Gastrocnemius medialis (tissue), 4 donors: ENCODE measurements around the gene KMT2E. TPM values are rescaled to one million over a fixed set of nuclear protein-coding genes. Genes with fewer than 3 reads are reported as not detected.
"Not testable (repeated sequence)": the region's sequence is repeated elsewhere in the genome, so short reads cannot be mapped to it uniquely, and the experiment has no call there.

Experiments
- ATAC-seq, 2 donors: fragments of 150-250 bp; one replicate each; pipeline ENCODE4 v1.9.1; 2016
- DNase-seq, 2 donors: peaks; one replicate each; pipeline ENCODE4 v3.0.0-alpha.2; 2019
- H3K27ac ChIP-seq, 4 donors: fragments of 200-600 bp; sonication (generic); 1 replicate in 1 of 4; 2 replicates in 3 of 4; pipeline ENCODE4 v1.5.1; 2016 to 2018; ENCODE audit warnings: mild to moderate bottlenecking in 2 of 4, moderate library complexity in 1 of 4
- H3K27me3 ChIP-seq, 3 donors: fragments of 200-600 bp; sonication (generic) in 2 of 3; 1 replicate in 1 of 3; 2 replicates in 2 of 3; pipeline versions ENCODE4 v1.5.1 to v1.6.0; 2016 to 2019; ENCODE audit warnings: mild to moderate bottlenecking in 1 of 3, moderate library complexity in 1 of 3
- H3K36me3 ChIP-seq, 2 donors: fragments of 200-600 bp; sonication (generic) in 1 of 2; one replicate each; pipeline ENCODE4 v1.5.1; 2017 to 2018
- H3K4me1 ChIP-seq, 2 donors: fragments of 200-600 bp; sonication (generic) in 1 of 2; one replicate each; pipeline ENCODE4 v1.5.1; 2016 to 2017; ENCODE audit warnings: mild to moderate bottlenecking in 2 of 2
- H3K4me3 ChIP-seq, 4 donors: fragments of 200-600 bp; sonication (generic) in 3 of 4; 1 replicate in 1 of 4; 2 replicates in 3 of 4; pipeline ENCODE4 v1.5.1; 2016 to 2019; ENCODE audit warnings: mild to moderate bottlenecking in 2 of 4
- H3K9me3 ChIP-seq, 3 donors: fragments of 200-600 bp; sonication (generic) in 2 of 3; 1 replicate in 1 of 3; 2 replicates in 2 of 3; pipeline ENCODE4 v1.5.1; 2016 to 2019
- CTCF ChIP-seq, 5 experiments: fragments of 450-650 bp in 3 of 5; fragments of 200-600 bp in 2 of 5; sonication (generic) in 2 of 5; IDR thresholded peaks in 4 of 5; conservative IDR thresholded peaks in 1 of 5; 1 replicate in 4 of 5; 2 replicates in 1 of 5; pipeline ENCODE4 v1.5.1; 2016 to 2019; ENCODE audit warnings: antibody characterized with exemption in 5 of 5, mild to moderate bottlenecking in 3 of 5, moderate library complexity in 3 of 5
- POLR2A ChIP-seq, 2 donors: fragments of 450-650 bp; IDR thresholded peaks; one replicate each; pipeline ENCODE4 v1.6.1; 2017; ENCODE audit warnings: antibody characterized with exemption in 2 of 2, mild to moderate bottlenecking in 2 of 2, moderate library complexity in 2 of 2
- in situ Hi-C, 4 donors: fragments of 200-750 bp; cut with MboI; loops; one replicate each; pipeline versions ENCODE4 v1.15.0 to v1.8.0; 2017; ENCODE audit warnings: low sequenced_read_pairs in 4 of 4
- intact Hi-C: fragments of 100-400 bp; cut with DNase I; formaldehyde crosslinking; loops from one replicate; pipeline ENCODE4 v1.15.1; 2023; ENCODE audit warnings: low total_unique reads
- total RNA-seq, 4 donors: library from RNA; depleted of rRNA; stranded (reverse); fragments of >200 nt; gene quantifications; one replicate each; pipeline versions ENCODE4 v1.1.0 to v1.2.3, GENCODE V29; 2016

Gene KMT2E
- total RNA-seq, 4 donors from 2014 or later: 29.7 to 72.1 (median 38.0) TPM

- no peaks in the 10 kb centered on the region for H3K27me3 ChIP-seq
- H3K27ac ChIP-seq: peak overlapping the region in 3 of 4 donors; percentile 4 to 10 (median 9)
- no peaks in the 10 kb centered on the region for H3K9me3 ChIP-seq
- TF ChIP-seq CTCF (IDR thresholded peaks at IDR 0.05 in 4 of 5, conservative IDR thresholded peaks at IDR 0.05 in 1 of 5) (no peak), POLR2A (IDR thresholded peaks at IDR 0.05) (no peak)
- H3K36me3 ChIP-seq: no peaks in the 10 kb centered on the region
- ATAC-seq: no peak
- in situ Hi-C loops (no loop called here), intact Hi-C loops (no loop called here)
- no peak for DNase-seq
- peaks cover 74 to 75% of the 10 kb centered on the region in 2 donors for H3K4me1 ChIP-seq
- no peak overlapping the region for H3K4me3 ChIP-seq
Observed at GRCh38 chr7:105027176-105027853, 13.3 kb downstream of the KMT2E start.

GRCh38 chr7:105028004-105028403 is 14.0 kb downstream of the KMT2E start:
- H3K4me1 ChIP-seq: peaks cover 68 to 70% of the 10 kb centered on the region in 2 donors

GRCh38 chr7:105028941-105029340 is 14.9 kb downstream of the KMT2E start:
- H3K27me3 ChIP-seq, H3K9me3 ChIP-seq, H3K36me3 ChIP-seq, in situ Hi-C loops, intact Hi-C loops, ATAC-seq, DNase-seq, H3K4me3 ChIP-seq: not testable (repeated sequence)
- Histone ChIP-seq H3K4me1 (peaks cover 69% of the 10 kb centered on the region in 2 donors), H3K27ac (peak overlapping the region in 1 of 4 donors; percentile 4)

More at GRCh38 chr7:105028004-105028403, 14.0 kb downstream of the KMT2E start:
- Histone ChIP-seq H3K9me3 (no peaks in the 10 kb centered on the region), H3K36me3 (no peaks in the 10 kb centered on the region), H3K4me3 (no peak overlapping the region), H3K27me3 (no peaks in the 10 kb centered on the region), H3K27ac (peak overlapping the region in 2 of 4 donors; percentile 4 to 10)
- in situ Hi-C loops (no loop called here), intact Hi-C loops (no loop called here)
- TF ChIP-seq CTCF (IDR thresholded peaks at IDR 0.05 in 4 of 5, conservative IDR thresholded peaks at IDR 0.05 in 1 of 5) (no peak), POLR2A (IDR thresholded peaks at IDR 0.05) (no peak)
- no peak for ATAC-seq
- DNase-seq: no peak

GRCh38 chr7:105030447-105030846 is 16.4 kb downstream of the KMT2E start:
- H3K27ac ChIP-seq: peak overlapping the region in 3 of 4 donors; percentile 17 to 27 (median 23)
- H3K36me3 ChIP-seq: no peaks in the 10 kb centered on the region
- in situ Hi-C loops (loop anchor here in 1 of 4 donors (10.0 kb wide), 1 partner anchor 46 kb away; no protein-coding TSS in a partner anchor), intact Hi-C loops (no loop called here)
- no peaks in the 10 kb centered on the region for H3K9me3 ChIP-seq
- no peak for ATAC-seq
- no peaks in the 10 kb centered on the region for H3K27me3 ChIP-seq
- H3K4me3 ChIP-seq: no peak overlapping the region
- TF ChIP-seq POLR2A (IDR thresholded peaks at IDR 0.05): no peak
- no peak for TF ChIP-seq CTCF (IDR thresholded peaks at IDR 0.05 in 4 of 5, conservative IDR thresholded peaks at IDR 0.05 in 1 of 5)
- DNase-seq: no peak
- peaks cover 57 to 61% of the 10 kb centered on the region in 2 donors for H3K4me1 ChIP-seq

GRCh38 chr7:105032553-105033214 is 18.7 kb downstream of the KMT2E start:
- H3K9me3 ChIP-seq: no peaks in the 10 kb centered on the region
- ATAC-seq: no peak
- no peaks in the 10 kb centered on the region for H3K27me3 ChIP-seq
- intact Hi-C loops: no loop called here
- H3K4me1 ChIP-seq: peaks cover 54 to 58% of the 10 kb centered on the region in 2 donors
- DNase-seq: no peak
- in situ Hi-C loops: loop anchor here in 1 of 4 donors (10.0 kb wide), 1 partner anchor 48 kb away; no protein-coding TSS in a partner anchor
- no peak overlapping the region for H3K4me3 ChIP-seq
- H3K36me3 ChIP-seq: no peaks in the 10 kb centered on the region
- H3K27ac ChIP-seq: peak overlapping the region in 1 of 4 donors; percentile 76
- TF ChIP-seq CTCF (IDR thresholded peaks at IDR 0.05 in 4 of 5, conservative IDR thresholded peaks at IDR 0.05 in 1 of 5): no peak
